Measurements from ENCODE around the gene SHOX. TPM values are rescaled to one million over a fixed set of nuclear protein-coding genes. Genes with fewer than 3 reads are reported as not detected.
"Not testable (repeated sequence)": the region's sequence is repeated elsewhere in the genome, so short reads cannot be mapped to it uniquely, and the experiment has no call there.

The SHOX gene
- total RNA-seq, 1 donor from 2014 or later: not detected

DNA sequence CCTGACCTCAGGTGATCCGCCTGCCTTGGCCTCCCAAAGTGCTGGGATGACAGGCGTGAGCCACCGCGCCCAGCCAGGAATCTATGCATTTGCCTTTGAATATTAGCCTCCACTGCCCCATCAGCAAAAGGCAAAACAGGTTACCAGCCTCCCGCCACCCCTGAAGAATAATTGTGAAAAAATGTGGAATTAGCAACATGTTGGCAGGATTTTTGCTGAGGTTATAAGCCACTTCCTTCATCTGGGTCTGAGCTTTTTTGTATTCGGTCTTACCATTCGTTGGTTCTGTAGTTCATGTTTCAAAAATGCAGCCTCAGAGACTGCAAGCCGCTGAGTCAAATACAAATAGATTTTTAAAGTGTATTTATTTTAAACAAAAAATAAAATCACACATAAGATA, 44.2 kb upstream of the SHOX start:
- H3K4me1 Mint-ChIP-seq: no peaks in the 10 kb centered on the region
- CTCF ChIA-PET: no interaction called here
- no peak overlapping the region for H3K27ac Mint-ChIP-seq
- TF ChIP-seq, protein P1, sequence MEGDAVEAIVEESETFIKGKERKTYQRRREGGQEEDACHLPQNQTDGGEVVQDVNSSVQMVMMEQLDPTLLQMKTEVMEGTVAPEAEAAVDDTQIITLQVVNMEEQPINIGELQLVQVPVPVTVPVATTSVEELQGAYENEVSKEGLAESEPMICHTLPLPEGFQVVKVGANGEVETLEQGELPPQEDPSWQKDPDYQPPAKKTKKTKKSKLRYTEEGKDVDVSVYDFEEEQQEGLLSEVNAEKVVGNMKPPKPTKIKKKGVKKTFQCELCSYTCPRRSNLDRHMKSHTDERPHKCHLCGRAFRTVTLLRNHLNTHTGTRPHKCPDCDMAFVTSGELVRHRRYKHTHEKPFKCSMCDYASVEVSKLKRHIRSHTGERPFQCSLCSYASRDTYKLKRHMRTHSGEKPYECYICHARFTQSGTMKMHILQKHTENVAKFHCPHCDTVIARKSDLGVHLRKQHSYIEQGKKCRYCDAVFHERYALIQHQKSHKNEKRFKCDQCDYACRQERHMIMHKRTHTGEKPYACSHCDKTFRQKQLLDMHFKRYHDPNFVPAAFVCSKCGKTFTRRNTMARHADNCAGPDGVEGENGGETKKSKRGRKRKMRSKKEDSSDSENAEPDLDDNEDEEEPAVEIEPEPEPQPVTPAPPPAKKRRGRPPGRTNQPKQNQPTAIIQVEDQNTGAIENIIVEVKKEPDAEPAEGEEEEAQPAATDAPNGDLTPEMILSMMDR (IDR thresholded peaks at IDR 0.05): no peak
- H3K27me3 Mint-ChIP-seq: no peaks in the 10 kb centered on the region
- H3K4me3 Mint-ChIP-seq: no peak overlapping the region
- no peaks in the 10 kb centered on the region for H3K9me3 Mint-ChIP-seq
- no peak for ATAC-seq (ENCODE audit: low read depth)
- POLR2A ChIA-PET: no interaction called here
- intact Hi-C loops (cut with micrococcal nuclease): loop anchor here (5.0 kb wide), 1 partner anchor 71 kb away; no protein-coding TSS in a partner anchor
- no peaks in the 10 kb centered on the region for H3K36me3 Mint-ChIP-seq (ENCODE audit: low read depth)
- no peak for DNase-seq

DNA sequence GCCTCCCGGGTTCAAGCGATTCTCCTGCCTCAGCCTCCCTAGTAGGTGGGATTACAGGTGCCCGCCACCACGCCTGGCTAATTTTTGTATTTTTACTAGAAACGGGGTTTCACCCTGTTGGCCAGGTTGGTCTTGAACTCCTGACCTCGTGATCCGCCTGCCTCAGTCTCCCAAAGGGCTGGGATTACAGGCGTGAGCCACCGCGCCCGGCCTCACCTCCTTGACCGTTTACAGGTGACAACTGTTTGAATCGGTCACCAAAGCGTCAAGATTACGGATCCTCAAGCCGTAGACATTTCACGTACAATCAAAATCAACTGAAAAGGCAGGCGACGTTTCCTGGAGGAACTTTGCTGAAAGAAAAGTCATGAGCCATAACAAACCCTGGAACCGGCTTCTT, 41.3 kb upstream of the SHOX start:
- CTCF ChIA-PET; DNase-seq; H3K9me3 Mint-ChIP-seq; H3K27ac Mint-ChIP-seq; H3K4me3 Mint-ChIP-seq; H3K36me3 Mint-ChIP-seq (ENCODE audit: low read depth); POLR2A ChIA-PET; H3K4me1 Mint-ChIP-seq; ATAC-seq (ENCODE audit: low read depth); H3K27me3 Mint-ChIP-seq: not testable (repeated sequence)
- intact Hi-C loops (cut with micrococcal nuclease): loop anchor here (5.0 kb wide), 1 partner anchor 68 kb away; no protein-coding TSS in a partner anchor

DNA sequence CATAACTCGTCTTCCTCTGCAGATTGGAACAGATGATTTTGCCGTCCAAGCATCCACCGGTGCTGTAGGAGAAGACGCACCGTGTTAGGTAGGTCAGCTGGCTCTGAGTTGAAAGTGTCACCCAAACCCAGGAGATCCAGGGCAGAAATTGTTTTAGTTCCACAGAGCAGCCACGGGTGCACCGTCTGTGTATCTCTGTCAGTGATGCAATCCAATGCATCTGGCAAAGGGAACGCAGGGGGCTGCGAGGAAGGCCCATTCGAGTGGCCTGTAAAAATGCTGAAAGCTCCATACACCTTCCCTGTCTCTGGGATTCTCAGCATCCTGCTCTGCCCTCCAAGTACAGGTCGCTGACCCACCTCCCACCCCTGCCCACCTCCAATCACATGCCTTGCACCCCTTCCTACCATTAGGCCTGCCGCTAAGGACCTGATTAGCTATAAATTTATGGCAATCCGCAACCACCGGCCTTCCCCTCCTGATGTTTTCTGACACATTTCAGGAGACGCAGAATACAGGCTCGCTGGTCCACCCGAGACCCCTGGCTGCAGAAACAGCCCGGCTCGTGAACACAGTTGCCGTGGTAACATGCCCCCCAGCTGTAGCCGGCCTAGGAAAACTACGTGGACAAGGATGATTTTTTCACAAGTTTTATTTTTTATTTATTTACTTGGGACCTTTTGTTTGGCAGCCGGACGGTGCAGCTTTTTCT, 39.7 kb upstream of the SHOX start:
- POLR2A ChIA-PET: no interaction called here
- no peak for ATAC-seq (ENCODE audit: low read depth)
- no peak overlapping the region for H3K4me3 Mint-ChIP-seq
- no peaks in the 10 kb centered on the region for H3K9me3 Mint-ChIP-seq
- no peak overlapping the region for H3K27ac Mint-ChIP-seq
- DNase-seq: no peak
- H3K4me1 Mint-ChIP-seq: no peaks in the 10 kb centered on the region
- intact Hi-C loops (cut with micrococcal nuclease): no loop called here
- H3K36me3 Mint-ChIP-seq (ENCODE audit: low read depth): no peaks in the 10 kb centered on the region
- no peaks in the 10 kb centered on the region for H3K27me3 Mint-ChIP-seq
- CTCF ChIA-PET: no interaction called here
- TF ChIP-seq, protein P1 (IDR thresholded peaks at IDR 0.05): no peak

DNA sequence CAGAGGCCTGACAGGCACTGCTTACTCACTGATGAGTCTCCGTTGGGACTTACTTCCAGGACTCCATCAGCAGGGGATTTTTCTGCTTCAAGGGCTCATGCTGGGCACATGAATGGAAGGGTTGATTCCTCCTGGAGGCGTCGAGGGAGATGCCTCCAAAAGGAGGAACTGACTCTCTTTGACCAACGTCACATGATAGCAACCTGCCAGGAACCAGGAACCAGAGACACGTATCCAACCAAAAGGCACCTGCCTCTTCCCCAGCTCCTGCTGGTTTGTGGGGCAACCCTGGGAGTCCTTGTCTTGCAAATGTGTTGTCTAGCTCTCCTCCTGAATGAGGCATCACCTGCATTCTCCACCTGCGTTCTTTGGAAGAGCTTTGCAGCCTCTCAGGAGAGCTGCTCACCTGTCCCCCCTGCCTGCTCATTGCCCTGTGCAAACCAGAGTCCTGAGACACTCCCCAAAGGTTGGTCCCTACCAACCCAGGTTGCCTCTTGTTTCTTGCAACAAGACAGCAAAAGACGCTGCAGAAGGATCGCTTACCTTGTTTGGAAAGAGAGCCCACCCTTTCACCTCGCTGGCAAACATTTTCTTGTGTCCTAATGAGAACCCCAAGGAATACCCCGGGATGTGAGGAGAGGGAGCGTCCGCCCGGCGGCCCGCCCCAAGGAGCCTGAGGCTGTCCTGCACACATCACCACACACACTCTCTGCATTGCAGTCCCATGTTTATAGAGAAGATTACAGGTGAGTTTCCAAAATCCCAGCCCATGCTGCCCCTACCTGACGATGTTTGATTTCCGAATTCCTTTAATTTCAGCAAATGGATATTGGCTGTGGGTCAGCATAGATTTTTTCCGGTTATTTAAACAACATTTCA, 30.5 kb upstream of the SHOX start:
- DNase-seq (no peak), ATAC-seq (ENCODE audit: low read depth) (no peak)
- Mint-ChIP-seq H3K4me1 (no peaks in the 10 kb centered on the region), H3K9me3 (peaks cover 11% of the 10 kb centered on the region), H3K27me3 (no peaks in the 10 kb centered on the region), H3K27ac (no peak overlapping the region), H3K4me3 (no peak overlapping the region), H3K36me3 (ENCODE audit: low read depth) (no peaks in the 10 kb centered on the region)
- TF ChIP-seq, protein P1 (IDR thresholded peaks at IDR 0.05): no peak
- ChIA-PET CTCF (no interaction called here), POLR2A (no interaction called here)
- intact Hi-C loops (cut with micrococcal nuclease): no loop called here

DNA sequence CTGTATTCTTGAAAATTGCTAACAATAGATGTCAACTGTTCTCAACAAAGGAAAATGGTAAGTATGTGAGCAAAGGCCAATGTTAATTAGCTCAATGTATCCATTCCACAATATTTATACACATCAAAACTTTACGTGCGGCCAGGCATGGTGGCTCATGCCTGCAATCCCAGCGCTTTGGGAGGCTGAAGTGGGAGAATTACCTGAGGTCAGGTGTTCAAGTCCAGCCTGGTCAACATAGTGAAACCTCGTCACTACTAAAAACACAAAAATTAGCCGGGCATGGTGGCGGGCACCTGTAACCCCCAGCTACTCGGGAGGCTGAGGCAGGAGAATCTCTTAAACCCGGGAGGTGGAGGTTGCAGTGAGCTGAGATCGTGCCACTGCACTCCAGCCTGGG, 27.6 kb upstream of the SHOX start:
- H3K4me3 Mint-ChIP-seq; ATAC-seq (ENCODE audit: low read depth); H3K27ac Mint-ChIP-seq; H3K36me3 Mint-ChIP-seq (ENCODE audit: low read depth); H3K9me3 Mint-ChIP-seq; POLR2A ChIA-PET; CTCF ChIA-PET; DNase-seq; intact Hi-C loops (cut with micrococcal nuclease); H3K4me1 Mint-ChIP-seq; H3K27me3 Mint-ChIP-seq: not testable (repeated sequence)

DNA sequence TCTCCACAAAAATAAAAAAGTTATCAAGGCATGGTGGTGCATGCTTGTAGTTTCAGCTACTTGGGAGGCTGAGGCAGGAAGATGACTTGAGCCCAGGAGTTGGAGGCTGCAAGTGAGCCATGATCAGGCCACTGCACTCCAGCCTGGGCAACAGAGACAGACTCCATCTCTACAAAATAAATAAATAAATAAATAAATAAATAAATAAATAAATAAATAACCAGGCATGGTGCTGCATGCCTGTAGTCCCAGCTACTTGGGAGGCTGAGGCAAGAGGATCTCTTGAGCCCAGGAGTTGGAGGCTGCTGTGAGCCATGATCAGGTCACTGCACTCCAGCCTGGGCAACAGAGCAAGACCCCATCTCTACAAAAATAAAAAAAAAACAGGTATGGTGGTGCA, 26.0 kb upstream of the SHOX start:
- DNase-seq; H3K9me3 Mint-ChIP-seq; H3K27ac Mint-ChIP-seq; H3K4me3 Mint-ChIP-seq; ATAC-seq (ENCODE audit: low read depth); H3K36me3 Mint-ChIP-seq (ENCODE audit: low read depth); H3K27me3 Mint-ChIP-seq; CTCF ChIA-PET; intact Hi-C loops (cut with micrococcal nuclease); POLR2A ChIA-PET; H3K4me1 Mint-ChIP-seq: not testable (repeated sequence)

DNA sequence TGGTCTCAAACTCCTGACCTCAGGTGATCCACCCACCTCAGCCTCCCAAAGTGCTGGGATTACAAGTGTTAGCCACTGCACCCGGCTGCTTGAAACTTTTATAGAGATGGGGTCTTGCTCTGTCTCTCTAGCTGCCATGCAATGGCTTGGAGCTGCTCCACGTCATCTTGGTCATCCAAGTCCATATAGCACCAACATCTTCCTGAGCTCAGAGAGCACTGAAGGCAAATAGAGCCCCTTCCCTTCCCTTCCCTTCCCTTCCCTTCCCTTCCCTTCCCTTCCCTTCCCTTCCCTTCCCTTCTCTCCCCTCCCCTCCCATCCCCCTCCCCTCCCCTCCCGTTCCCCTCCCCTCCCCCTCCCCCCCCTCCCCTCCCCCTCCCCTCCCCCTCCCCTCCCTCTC, 22.5 kb upstream of the SHOX start:
- H3K27ac Mint-ChIP-seq; DNase-seq; POLR2A ChIA-PET; CTCF ChIA-PET; H3K36me3 Mint-ChIP-seq (ENCODE audit: low read depth); ATAC-seq (ENCODE audit: low read depth); intact Hi-C loops (cut with micrococcal nuclease); H3K4me3 Mint-ChIP-seq; H3K27me3 Mint-ChIP-seq; H3K4me1 Mint-ChIP-seq: not testable (repeated sequence)
- peaks cover 12% of the 10 kb centered on the region for H3K9me3 Mint-ChIP-seq
